Measurements from ENCODE around the gene DCST1.

DCST1 gene

DNA sequence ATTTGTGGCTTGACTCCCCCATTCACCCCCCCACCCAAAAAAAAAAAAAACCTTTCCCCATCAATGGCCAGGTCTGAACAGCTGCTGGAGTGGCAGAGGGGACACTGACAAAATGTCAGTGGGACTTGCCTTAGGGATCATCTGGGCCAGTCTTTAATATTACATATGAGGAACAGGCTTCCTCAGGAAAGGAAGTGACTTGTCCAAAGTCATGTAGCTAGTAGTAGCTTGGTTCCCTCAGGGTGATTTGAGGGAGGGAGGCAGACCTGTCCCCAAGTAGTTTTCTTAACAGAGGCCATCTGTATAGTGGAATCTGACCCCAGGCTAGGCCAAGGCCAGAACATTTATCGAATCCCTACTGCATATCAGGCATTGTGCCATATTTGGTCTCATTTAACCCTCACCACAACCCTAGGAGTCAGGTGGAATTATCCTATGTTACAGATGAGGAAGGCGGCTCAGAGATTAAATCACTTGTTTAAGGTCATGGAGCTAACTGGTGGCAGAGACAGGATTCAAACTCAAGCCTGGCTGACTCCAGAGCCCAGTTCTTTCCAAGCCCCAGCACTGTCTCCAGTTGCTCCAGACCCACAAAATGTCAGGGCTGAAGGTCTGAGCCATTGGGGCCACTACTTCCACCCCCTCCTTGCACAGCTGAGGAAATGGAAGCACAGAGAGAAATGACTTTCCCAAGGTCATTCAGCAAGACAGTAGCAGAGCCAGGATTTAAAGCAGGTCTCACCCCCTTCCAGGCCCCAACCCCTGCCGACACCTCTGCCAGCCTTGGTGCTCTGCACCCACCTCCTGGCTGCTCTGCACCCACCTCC, 20.6 kb upstream of the DCST1 start:
- in situ Hi-C loops (cut with MboI; ENCODE audit: low sequenced_read_pairs) = no loop called here

DNA sequence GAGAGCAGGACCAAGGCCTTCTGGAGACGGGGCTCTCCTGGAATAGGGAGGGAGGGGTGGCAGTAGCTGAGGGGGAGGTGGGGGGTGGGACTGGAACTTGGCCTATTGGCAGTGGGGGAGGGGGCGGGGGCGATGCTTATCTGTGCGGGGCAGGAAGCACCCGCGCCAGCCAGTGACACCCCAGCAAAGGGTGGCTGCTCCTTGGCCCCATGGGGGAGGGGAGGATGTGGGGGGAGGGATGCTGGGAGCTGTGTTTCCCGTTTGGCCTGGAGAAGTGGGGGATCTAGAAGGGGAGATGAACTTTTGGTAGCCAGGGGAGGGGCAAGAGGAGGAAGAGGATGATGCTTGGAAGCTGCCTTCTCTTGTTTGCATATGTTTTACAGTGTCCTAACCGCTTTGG, 20.0 kb upstream of the DCST1 start:
- in situ Hi-C loops (cut with MboI; ENCODE audit: low sequenced_read_pairs) = no loop called here

DNA sequence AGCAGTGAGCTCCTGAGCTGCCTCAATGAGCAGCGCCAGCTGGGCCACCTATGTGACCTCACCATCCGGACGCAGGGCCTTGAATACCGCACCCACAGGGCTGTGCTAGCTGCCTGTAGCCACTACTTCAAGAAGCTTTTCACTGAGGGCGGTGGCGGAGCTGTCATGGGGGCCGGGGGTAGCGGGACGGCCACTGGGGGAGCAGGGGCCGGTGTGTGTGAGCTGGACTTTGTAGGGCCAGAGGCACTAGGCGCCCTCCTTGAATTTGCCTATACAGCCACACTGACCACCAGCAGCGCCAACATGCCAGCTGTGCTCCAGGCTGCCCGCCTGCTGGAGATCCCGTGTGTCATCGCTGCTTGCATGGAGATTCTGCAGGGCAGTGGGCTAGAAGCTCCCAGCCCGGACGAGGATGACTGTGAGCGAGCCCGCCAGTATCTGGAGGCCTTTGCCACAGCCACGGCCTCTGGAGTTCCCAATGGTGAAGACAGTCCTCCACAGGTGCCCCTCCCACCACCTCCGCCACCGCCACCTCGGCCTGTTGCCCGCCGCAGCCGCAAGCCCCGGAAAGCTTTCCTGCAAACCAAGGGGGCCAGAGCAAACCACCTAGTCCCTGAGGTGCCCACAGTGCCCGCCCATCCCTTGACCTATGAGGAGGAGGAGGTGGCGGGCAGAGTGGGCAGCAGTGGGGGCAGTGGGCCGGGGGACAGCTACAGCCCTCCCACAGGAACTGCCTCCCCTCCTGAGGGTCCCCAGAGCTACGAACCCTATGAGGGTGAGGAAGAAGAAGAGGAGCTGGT, 18.7 kb upstream of the DCST1 start:
- in situ Hi-C loops (cut with MboI; ENCODE audit: low sequenced_read_pairs) = no loop called here

DNA sequence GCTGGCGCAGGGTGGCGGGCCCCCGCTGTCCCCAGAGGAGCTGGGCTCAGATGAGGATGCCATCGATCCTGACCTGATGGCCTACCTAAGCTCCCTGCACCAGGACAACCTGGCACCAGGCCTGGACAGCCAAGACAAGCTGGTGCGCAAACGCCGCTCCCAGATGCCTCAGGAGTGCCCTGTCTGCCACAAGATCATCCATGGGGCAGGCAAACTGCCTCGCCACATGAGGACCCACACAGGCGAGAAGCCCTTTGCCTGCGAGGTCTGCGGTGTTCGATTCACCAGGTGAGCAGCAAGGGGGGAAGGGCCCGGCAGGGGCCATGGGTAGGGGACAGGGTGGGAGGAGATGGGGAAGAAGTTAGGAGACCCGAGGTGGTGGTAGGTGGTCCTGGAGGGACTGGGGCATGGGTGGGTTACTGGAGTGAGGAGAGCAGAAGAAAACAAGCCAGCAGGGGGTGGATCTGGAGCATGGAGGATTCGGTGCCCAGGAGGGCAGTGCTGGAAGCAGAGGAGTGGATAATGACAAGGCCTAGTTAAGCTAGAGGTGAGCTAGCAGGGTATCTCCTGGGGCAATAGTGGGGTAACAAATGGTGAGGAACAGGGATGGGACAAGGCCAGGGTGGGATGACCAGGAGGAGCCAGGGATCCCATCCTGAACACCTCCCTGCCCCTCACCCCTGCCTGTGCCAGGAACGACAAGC, 17.9 kb upstream of the DCST1 start:
- in situ Hi-C loops (cut with MboI; ENCODE audit: low sequenced_read_pairs) = no loop called here

DNA sequence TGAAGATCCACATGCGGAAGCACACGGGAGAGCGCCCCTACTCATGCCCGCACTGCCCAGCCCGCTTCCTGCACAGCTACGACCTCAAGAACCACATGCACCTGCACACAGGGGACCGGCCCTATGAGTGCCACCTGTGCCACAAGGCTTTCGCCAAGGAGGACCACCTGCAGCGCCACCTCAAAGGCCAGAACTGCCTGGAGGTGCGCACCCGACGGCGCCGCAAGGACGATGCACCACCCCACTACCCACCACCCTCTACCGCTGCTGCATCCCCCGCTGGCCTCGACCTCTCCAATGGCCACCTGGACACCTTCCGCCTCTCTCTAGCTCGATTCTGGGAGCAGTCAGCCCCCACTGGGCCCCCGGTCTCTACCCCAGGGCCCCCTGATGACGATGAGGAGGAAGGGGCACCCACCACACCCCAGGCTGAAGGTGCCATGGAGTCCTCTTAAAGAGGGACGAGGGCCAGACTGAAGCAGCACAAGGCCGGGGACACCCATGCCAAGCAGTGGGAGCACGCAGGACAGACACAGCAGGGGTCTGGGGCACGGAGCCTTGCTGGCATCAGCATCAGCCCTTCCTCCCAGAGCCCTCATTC, 17.3 kb upstream of the DCST1 start:
- in situ Hi-C loops (cut with MboI; ENCODE audit: low sequenced_read_pairs) = no loop called here

DNA sequence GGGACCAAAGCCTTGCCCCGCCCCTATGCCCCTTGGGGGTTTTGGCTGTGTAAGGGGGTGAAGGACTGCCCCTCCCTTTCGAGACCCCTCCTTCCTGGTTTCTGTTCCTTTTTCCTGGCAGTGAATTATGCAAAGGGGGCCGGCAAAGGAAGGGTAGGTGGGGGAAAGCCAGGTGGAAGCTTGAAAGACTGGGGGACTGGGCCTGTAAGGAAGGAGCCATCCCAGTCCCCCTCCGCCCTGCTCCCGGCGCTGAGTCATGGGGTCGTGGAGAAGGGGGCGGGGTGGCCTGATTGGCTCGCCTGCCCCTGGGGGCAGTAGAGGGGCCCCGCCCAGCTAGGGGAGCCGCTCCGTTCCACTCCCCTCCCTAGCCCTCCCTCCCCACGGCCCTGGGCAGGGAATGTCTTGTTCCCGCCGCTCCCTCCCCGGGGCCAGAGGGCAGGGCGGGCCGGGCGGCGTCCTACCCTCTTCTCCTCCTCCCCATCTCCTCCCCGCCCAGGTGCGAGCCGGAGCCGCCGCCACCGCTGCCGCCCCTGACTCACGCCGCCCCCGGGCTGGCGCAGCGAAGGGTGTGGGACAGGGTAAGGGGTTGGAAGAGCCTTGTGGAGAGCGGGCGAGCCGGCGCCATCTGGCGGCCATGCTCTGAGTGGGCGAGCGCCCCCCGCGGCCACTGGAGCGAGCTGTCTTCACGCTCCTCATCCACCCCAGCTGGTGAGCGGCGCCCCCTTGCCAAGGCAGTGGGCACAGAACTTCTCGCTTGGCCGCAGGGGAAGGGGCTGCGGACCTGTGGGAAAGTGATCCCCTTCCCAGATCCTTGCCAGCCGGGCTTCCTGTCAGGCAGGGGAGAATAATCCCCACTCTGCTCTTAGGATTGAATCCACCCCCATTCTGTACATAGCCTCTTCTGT, 16.3 kb upstream of the DCST1 start:
- in situ Hi-C loops (cut with MboI; ENCODE audit: low sequenced_read_pairs) = no loop called here

DNA sequence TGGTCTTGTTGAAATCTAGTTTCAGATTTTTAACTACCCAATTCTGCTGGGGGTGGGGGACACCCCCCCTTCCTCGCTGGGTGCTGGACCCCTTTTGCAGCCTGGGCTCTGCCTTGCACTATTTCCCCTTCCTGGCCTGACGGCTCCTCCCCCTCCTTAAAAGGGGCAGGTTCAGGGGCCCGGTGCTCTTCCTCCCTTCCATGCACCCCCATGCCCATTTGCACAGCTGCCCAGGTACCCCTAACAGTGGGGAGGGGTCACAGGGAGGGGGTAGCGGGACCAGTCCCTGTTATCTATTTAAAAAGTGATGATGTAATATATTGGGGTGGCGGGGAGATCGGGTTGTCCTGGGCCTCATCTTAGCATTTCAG, 15.7 kb upstream of the DCST1 start:
- in situ Hi-C loops (cut with MboI; ENCODE audit: low sequenced_read_pairs) = no loop called here

DNA sequence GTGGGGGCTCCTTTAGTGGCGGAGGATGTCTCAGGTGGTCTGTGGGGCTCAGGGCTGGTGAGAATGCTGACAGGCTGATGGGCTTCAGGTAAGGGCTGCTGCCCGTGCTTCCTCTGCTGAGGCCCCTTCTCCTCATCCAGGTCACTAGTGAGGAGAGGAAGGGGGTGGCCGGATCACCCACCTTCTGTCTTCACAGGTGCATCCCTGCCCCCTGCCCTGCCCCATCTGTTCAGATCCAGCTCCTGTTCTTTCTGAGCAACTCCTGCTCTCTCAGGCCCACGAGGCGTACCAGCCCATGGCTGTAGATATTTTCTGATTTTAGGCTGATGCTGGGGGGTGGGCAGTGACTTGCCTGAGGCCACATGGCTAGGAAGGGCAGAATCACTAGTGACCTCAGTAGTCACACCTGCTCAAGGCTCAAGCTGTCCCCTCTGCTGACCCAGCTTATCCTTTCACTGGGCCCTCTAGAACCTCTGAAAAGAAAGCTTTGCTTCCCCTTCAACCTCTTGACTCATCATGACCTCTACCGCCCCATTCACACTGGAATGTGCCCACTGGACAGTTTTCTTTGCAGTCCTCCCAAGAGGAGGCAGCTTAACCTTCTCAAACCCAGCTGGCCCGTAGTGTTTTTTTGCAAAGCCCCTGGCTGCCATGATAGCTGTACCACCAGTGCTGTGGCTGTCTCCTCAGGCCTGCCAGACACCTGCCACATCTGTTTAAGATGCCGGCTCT, 14.8 kb upstream of the DCST1 start:
- in situ Hi-C loops (cut with MboI; ENCODE audit: low sequenced_read_pairs) = no loop called here

DNA sequence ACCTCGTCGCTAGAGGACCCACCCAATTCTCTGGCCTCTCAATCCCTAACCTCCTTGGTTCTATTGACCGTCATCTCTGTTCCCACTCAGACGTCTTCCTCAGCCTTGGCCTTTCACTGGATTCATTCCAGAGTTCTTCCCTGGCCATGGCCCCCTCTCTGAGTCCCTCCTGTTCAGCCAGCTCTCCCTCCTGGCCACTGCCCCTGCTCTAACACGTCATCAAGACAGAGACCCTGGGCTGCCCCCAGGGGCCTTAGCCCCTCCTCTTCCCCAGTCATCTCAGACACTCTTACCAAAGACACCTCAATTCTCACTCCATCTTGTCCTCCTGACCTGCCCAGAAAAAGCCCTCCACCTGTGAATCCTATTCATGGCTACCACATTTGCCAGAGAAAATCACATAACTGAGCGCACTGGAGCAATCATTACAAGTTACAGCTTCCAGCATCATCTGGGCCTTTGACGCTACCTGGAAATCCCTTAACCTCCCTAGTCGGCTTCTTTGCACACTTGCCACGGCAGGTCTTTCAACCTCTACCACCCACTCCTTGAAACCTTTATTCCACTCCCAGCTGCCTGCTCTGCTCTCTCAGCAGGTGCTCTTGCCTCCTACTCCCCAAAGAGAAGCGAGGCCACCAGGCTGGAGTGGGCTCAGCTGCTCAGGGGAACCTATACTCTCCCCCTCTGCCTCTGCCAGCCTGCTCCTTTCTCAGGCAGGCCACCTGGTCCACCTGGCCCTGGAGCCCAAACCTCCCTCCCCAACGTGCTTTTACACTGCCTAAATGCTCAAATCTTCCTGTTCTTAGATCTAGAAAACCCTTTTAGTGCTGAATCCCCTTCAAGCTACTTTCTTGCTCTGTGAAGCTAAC, 14.0 kb upstream of the DCST1 start:
- in situ Hi-C loops (cut with MboI; ENCODE audit: low sequenced_read_pairs) = no loop called here

DNA sequence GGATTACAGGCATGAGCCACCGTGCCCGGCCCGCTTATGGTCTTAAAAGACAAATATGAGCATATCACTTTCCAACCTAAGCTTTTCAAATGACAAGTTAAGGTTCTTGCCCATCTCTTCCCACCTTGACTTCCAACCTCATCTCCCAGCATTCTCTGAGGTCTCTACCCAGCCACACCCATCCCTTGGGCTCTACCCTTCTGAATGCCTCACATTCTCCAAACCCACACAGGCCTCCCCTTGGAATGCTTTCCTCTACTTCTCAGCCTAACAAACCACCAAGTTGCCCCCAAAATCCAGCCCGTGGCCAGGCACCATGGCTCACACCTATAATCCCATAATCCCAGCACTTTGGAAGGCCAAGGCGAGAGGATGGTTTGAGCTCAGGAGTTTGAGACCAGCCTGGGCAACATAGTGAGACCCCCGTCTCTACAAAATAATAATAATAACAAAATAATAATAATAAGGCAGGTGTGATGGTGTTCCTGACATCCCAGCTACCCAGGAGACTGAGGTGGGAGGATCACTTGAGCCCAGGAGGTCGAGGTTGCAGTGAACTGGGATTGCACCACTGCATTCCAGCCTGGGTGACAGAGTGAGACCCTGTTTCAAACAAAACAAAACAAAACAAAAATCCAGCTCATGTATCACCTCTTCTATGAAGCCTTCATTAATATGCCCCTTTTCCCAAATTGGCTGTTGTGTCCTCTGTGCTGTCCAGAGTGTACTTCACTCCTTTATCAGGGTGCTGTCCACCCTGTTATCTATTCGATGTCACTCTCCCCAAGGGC, 11.3 kb upstream of the DCST1 start:
- in situ Hi-C loops (cut with MboI; ENCODE audit: low sequenced_read_pairs) = no loop called here

DNA sequence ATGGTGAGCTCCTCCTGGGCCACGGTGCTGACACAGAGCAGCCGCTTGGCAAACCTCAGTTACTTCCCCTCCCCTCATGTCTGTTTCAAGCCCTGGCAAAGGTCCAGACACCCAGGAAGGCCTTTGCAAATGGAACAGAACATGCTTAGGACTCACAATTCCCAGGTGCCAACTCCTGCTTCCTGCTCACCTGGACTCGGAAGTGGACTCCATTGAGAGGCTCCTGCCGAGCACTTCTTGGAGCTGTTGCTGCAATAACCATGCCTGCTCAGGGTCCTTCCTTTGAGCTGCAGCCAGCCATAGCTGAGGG, 10.7 kb upstream of the DCST1 start:
- in situ Hi-C loops (cut with MboI; ENCODE audit: low sequenced_read_pairs) = no loop called here

DNA sequence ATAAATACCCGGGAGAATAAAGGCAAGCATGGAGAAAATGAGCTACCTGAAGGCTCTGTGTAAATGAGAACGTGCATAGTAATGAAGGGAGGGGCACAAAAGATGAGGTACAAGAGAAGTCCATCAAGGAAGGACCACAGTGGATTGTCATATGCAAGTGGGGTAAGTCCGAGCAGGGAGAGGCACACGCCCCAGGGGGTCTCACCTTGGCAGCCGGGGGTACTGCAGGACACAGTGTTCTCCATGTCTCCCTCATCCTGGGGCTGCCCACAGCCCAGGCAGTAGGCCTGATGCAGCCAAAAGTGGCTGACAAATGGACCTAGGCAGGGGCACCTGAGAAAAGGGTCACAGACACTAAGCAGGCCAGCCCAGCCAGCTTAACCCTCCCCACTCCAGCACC, 10.0 kb upstream of the DCST1 start:
- in situ Hi-C loops (cut with MboI; ENCODE audit: low sequenced_read_pairs) = no loop called here

DNA sequence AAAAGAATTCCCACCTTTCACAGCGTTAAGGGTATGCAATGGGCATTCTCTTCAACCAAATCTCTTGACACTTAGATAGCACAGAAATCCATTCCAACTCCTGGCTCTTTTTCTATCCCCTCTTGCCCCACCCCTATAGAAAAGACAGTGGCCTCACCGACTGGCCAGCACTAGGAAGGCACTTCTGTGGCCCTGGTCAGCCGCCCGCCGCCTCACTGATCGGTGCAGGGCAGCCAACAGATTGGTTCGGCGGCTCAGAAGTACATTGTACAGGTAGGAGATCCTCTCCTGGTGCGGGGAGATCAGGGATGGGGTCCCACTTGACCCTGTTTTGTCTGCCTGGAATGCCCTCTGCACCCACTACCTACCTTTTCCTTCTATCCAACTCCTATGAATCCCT, 9.3 kb upstream of the DCST1 start:
- in situ Hi-C loops (cut with MboI; ENCODE audit: low sequenced_read_pairs) = no loop called here

DNA sequence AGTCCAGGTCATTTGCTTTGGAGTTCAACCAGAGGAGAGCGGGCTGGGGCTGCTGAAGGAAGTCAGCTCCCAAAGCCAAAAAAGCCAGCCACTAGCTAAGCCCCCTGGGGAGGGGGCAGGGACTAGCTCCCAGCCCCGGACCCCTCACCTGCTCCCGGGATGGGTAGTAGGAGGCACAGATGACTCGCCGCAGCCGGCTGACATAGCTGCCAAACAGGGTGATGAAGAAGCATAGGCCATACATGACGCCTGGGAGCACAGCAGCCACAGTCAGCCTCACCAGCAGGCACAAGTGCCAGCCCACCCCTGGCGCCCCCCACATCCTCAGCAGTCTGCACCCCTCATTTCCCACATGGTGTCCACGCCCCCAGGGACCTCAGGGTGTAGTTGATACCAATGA, 7.5 kb upstream of the DCST1 start:
- in situ Hi-C loops (cut with MboI; ENCODE audit: low sequenced_read_pairs) = no loop called here

DNA sequence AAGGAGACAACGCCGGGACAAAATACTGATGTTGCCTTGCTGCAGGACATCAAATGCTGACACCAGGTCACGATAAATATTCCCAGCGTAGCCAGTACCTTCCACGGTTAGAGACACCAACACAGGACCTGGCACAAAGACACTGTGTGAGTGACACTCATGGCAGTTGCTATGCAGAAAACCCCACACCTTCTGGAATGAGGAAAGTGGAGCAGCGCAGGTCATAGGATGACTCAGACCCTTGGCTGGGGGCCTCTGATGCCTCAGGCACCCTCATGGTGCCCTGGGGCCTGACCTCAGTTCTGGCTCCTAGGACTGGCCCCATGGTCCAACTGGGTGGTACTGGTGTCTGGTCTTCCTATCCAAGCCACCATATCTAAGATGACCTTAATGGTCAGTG, 7.0 kb upstream of the DCST1 start:
- in situ Hi-C loops (cut with MboI; ENCODE audit: low sequenced_read_pairs) = no loop called here

DNA sequence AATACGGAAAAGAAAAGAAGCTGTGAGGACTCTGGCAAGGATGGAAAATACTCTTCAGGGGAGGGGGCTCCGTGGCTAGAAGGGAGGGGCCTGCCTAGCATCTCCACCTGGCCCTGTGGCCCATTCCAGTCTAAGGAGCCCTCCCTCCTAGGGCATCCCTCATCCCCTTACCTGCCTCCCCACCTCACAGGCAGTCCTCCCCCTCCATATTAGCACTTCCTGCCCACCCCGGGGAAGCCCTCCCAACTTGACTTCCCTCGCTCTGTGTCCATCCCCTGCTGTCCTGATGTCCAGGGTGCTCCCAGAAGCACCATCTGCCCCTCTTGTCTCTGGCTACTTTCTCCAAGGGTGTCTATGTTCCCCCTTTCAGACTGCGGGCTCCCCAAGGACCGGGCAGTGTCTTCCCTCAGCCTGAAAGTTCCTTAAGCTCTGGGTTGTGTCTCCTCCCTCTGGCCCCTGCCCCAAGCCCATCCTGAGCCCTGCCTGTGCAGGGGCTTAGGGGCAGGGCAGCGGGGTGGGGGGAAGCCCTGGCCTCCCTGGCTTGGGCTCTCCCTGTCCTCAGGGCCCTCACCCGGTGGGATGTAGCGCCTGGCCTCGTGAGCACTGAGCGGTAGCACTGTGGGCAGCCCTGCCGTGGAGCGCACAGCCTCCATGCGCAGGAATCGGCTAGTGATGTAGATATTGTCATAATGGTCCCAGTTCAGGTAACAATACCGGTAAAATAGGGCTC, 3.9 kb upstream of the DCST1 start:
- in situ Hi-C loops (cut with MboI; ENCODE audit: low sequenced_read_pairs) = no loop called here

DNA sequence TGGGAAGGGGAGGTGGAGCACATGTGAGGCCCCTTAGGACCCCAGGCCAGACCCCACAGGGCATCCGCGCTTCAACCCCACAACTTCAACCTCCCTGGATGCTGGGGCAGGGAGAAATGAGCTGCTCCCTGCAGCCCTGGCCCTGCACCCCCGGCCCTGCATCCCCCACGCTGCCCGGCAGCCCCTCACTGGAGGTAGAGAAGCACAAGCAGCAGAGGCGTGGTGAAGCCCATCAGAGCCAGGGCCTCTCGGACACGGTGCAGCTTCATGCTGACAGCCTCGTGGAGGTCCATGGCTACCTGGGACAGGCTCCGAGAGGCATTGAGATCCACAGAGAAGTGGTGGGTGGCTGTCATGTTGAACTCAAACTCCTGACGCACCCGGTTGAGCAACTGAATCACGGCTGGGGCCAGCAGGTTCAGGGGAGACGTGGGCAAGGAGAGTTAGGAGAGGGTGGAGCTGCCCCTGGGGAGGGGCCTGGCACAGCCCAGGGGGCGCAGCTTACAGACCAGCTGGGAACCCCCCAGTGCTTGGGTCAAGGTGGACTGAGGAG, 3.3 kb upstream of the DCST1 start:
- in situ Hi-C loops (cut with MboI; ENCODE audit: low sequenced_read_pairs) = no loop called here

All from HL-60/S4 treated with retinoic acid at 250 ng/mL for 4 days and 3 days (cell line).